Head of caudate nucleus (tissue), 42 donors: ENCODE results near the gene FBXO22.
"Not testable (repeated sequence)": the region's sequence is repeated elsewhere in the genome, so short reads cannot be mapped to it uniquely, and the experiment has no call there.

Experiments
- DNase-seq, 42 donors: peaks; one replicate each; pipeline versions ENCODE4 v3.0.0 to v3.0.0-alpha.2; 2020 to 2021; ENCODE audit warnings: mixed read lengths in 7 of 42
- intact Hi-C: fragments of 100-400 bp; cut with DNase I; formaldehyde crosslinking; loops from one replicate; pipeline ENCODE4 v1.15.0; 2022

The FBXO22 gene

DNA sequence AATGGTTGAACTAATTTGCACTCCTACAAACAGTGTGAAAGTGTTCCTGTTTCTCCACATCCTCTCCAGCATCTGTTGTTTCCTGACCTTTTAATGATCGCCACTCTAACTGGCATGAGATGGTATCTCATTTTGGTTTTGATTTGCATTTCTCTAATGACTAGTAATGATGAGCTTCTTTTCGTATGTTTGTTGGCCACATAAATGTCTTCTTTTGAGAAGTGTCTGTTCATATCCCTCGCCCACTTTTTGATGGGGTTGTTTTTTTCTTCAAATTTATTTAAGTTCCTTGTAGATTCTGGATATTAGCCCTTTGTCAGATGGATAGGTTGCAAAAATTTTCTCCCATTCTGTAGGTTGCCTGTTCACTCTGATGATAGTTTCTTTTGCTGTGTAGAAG lies 6.7 kb downstream of the FBXO22 start:
- intact Hi-C loops, DNase-seq: not testable (repeated sequence)

DNA sequence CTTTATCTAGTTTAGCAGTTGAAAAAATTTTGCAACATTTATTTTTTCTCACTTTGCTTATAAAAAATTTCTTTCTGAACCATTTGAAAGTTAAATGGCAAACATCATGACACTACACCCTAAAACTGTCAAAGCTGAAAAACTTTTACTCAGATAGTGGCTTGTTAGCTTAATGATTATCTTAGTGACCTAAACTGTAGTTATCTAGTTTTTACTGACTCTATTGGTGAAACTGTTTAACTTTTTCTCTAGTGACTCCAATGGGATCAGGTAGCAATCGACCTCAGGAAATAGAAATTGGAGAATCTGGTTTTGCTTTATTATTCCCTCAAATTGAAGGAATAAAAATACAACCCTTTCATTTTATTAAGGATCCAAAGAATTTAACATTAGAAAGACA lies 13.3 kb downstream of the FBXO22 start:
- DNase-seq, result no peak
- intact Hi-C loops, result no loop called here

DNA sequence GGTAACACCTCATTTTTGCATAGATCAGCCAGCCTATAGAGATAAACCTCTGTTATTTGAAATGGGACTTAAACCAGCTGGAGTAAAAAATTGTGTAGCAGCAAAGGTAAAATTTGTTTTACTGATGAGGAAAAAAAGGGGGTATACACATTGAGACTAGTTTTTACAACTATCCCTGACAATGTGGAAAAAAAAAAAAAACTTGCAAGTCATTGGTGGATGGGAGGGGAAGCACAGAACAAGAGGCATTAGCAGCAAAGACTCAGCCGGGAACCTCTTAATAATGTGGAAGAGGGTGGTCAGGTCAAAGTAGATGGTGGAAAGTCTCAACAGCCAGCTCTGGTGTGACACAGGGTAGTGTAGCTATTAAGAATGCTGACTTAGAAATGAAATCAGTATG lies 14.5 kb downstream of the FBXO22 start:
- intact Hi-C loops, result no loop called here
- no peak for DNase-seq

DNA sequence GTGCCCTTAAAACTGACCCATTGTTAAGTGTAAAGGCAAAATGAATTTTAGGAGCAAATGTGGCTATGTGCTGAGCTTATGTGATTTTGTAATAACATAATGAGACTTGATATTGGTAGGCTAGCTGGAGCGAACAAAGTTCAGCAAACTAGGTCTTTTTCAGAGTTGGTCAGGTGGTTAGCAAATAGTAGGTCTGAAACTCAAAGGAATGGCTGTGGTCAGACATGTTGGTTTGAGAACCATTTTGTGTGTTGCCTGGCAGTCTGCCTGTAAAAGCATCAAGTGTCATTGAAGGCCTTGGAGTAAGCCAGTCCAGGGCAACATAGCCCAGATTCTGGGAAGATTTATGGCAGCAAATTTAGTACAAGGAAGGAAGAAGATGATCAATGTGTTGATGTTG lies 16.4 kb downstream of the FBXO22 start:
- intact Hi-C loops, result no loop called here
- no peak for DNase-seq

DNA sequence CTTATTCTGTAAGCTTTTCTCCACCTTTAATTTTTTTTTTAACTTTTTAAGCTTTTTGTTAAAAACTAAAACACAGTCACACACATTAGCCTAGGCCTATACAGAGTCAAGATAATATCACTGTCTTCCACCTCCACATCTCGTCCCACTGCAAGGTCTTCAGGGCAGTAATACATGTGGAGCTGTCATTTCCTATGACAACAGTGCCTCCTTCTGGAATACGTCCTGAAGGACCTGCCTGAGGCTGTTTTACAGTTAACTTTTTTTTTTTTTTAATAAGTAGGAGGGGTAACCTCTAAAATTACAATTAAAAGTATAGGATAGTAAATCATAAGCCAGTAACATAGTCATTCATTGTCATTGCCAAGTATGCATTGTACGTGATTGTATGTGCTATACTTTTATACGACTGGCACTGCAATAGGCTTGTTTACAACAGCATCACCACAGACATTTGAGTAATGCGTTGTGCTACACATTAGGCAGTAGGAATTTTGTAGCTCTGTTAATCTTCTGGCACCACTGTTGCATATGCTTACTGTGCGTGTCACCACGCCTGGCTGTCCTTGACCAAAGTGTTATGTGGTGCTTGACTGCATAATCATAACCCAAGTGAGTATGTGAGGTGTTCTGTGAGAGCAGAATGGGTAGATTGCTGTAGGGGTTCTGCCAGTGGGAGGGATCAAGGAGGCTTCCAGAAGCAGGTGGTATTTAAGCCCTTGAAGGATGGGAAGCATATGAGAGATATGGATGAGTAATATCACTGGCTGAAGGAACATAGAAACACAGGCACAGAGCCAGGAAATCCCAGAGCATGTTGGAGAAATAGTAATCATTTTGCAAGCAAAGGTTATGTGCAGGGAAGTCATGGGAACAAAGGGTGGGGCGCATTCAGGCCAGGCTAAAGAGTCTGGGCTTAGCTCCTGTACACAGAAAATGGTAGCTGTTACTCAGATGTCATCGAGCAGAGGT lies 18.3 kb downstream of the FBXO22 start:
- no peak for DNase-seq
- intact Hi-C loops, result no loop called here

DNA sequence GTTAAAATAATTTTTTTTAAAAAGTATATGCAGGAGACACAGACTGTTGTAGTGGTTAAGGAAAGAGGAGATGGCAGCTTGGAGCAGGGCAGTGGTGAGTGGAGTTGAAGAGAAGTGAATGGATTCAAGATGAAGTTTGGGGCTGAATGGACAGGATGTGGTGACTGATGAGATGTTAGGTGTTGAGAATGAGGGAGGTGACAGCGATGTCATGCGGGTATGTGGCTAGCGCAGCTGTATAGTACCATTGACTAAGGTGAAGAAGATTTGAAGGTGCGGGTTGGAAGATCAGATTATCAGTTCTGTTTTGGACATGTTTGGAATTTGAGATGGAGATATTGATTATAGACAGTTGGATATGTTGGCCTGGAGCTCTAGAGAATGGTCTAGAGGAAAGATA lies 20.1 kb downstream of the FBXO22 start:
- DNase-seq, result no peak
- intact Hi-C loops, result no loop called here

DNA sequence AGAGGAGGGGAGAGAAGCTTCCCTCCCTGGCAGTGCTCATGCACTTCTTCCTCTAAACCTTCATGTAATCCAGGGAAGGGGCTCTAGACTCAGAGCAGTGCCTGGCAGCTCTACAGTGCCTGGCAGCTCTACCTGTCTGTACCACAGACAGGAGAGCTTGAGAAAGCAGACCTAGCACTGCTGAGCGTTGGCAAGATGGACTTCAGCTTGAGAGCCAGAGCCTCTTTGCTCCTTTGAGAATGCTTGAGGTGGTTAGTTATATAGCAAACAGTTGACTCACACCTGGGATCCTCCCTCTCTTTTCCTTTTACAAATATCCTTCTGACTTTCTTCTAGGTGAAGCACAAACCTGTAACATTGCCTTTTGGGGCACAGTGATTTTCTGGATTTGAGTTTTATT lies 20.9 kb downstream of the FBXO22 start:
- intact Hi-C loops, result no loop called here
- DNase-seq, result no peak

DNA sequence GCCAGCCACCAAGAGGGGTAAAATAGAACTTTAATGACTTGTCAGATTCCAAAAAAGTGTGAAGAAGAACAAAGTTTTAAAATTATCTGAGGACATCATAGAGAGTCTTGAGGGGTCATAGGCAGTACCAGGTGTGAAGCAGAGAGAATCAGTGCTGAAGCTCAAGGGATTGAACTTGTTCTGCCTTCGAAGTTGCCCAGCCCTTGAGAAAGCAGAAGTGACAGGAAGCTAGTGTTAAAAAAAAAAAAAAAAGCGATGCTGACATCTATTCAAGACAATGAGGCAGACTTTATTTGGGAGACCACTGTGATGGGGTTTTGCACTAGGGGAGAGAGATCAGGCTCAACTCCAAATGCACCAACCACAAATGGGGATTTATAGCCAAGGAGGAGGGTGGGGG lies 21.8 kb downstream of the FBXO22 start:
- DNase-seq, result no peak
- intact Hi-C loops, result no loop called here

DNA sequence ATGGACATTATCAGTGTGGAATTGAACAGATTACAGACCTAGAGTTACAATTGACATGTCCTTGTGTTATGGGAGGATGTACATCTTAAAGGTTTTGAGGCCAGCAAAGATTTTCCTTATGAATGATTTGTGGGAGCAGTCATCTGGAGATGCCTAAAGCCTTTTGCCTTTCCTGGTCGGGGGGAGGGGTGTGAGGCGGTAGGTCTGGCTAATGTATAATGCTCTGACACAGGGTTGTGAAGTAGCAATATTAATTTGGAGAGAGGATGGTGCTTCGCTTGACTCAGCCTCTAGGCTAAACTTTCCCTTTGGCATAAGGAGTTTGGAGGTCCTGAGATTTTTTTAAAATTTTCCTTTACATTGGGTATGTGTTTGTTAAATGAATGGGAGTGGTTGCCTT lies 23.3 kb downstream of the FBXO22 start:
- intact Hi-C loops, result no loop called here
- no peak for DNase-seq

DNA sequence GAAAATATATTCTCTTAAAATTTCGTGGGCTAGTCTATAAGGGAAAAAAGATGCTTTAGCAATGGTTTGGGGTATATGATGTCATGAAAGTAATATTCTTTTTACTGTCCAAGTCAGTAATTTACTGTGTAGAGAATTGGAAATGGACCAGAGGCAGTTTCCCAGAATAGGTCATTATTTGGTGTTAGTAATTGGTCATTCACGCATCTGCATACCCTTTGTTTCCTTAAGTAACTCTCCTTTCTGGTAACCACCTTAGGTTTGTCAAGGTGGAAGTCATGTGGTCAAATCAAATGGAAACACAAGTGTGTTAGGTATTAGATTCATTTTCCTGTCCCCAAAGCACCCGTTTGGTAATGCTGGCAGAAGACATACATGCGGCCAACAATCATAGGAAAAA lies 23.9 kb downstream of the FBXO22 start:
- no peak for DNase-seq
- intact Hi-C loops, result no loop called here

DNA sequence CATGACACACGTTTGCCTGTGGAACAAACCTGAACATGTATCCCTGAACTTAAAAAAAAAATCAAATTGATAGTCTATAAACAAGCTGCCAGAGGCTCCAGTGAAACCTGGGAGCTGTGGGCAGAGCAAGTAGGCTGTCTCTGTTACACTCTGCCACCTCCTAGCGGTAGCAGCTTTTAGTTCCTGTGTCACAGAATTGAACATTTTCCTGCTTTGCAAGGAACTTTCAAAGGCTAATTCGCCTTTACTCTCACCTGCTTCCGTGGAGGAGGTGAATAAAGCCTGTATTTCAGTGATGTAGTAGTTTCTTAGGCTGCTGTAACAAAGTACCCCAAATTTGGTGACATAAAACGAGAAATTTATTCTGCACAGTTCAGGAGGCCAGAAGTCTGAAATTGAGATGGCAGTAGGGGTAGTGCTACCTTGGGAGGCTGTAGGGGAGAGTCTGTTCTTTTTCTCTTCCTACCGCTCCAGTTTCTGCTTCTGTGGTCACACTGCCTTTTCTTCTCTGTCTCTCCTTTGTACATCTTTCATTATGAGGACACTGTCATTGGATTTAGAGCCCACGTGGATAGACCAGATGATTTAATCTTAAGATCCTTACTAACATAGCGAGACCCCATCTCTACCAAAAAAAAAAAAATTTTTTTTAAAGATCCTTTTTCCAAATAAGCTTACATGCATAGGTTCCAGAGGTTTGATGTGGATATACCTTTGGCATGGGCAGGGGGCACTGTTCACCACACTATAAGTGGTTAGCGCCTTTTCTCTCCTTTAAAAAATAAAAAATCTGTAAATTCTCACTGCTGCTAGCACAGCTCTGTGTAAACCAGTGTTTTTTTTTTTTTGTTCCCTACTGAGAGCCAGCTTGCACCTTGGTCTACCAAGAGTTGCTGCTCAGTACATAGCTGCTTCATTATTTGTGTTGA lies 25.3 kb downstream of the FBXO22 start:
- DNase-seq, result no peak
- intact Hi-C loops, result no loop called here

DNA sequence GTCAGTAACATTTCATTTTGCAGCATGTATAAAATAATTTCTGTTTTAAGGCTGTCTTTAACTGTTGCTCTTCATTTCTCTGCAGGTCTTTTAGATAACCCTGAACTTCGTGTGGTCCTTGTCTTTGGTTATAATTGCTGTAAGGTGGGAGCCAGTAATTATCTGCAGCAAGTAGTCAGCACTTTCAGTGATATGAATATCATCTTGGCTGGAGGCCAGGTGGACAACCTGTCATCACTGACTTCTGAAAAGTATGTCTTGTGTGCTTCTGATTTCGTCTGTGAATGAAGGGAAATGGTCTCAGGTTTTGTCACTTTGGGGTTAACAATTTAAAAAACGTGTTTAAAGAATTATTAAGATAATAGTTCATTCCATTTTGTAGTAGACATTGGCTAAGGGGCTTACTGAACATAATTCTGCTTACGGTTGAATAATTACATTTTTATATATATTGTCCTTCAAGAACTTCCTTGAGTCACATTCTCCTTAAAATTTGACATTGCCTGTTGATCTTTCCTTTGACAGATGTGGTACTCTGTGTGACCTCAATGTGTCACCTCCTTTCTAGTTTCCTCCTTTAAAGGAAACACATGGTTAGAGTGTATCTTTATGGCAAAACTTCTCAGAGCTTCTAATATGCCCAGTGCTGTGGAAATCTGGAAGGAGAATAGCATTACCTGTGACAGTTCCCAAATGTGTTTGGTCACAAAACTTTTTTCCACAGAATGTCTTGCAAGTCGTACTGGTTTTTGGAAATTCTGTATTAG lies 26.3 kb downstream of the FBXO22 start:
- DNase-seq, result no peak
- intact Hi-C loops, result no loop called here

DNA sequence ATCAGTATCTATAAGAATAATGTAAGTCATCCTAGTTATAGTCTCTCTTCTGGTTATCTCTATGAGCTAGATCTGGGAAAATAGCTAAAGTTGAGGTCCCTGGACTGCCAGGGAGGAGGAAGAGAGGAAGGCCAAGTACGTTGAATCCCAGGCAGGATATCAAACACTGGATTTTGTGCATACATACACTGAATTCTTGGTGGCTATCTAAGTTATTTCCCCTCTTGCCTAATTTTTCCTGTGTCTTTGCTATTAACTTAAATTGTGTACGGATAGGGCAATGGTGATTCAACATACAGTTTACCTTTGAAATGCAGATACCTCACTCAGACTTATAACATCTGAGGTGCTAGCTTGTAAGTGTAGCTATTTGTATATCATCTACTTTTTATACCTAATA lies 27.2 kb downstream of the FBXO22 start:
- no peak for DNase-seq
- intact Hi-C loops, result no loop called here

DNA sequence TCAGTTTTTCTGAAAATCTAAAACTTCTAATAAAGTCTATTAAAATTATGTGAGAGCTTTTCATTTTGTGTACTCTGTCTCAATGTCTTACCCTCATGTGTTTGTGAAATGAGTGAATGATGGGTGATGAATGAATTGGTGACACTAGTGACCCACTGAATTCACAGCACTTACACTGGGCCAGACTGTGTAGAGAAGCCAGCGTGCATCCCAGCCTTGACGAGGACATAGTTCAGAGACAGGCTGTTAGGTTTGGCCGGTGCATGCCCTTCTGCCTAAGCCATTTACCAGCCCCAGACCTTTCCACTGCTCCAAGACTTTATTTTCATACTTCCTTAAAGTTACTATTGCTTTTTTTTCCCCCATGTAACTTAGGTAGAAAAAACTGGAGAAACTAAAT lies 38.8 kb downstream of the FBXO22 start:
- intact Hi-C loops, result no loop called here
- no peak for DNase-seq

DNA sequence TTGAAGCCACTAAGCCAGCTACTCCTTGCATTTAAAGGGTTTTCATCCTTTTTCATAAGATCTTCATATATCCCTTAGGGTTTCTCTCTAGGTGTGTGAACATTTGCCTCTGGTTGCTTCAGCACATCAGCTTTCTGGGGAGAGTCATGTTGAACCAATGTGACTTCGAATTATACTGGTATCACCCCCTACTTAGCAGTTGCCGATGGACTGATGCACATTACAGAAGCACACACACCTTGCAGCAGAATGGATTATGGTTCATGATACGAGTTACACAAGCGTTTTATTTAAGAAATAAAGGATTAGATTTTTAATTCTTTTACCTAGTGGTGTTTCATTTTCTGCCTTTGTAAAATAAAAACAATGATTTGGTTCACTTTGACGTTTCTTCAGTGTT lies 39.6 kb downstream of the FBXO22 start:
- intact Hi-C loops, result no loop called here
- DNase-seq, result no peak

DNA sequence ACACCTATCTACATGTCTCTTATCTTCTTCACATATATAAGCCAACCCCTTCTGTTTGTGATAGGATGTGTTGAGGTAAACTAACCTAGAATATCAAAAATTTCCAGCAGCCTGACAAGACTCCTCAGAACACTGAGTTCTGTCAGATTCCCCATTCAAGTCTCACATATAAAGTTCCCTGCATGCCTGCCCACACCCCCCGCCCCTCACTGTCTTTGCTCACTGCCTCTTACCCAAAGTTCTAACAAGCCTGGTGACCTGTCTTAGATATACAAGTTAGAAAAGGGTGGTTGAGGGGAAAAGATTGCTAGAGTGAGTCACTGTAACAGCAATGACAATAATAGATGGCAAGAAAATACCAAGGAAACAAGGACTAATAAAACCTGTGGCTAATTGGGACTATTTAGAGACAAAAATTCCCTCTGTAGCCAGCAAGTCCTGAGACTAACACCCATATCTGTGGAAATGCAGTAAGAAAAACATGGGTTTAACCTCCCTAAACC lies 40.1 kb downstream of the FBXO22 start:
- DNase-seq, result no peak
- intact Hi-C loops, result no loop called here

DNA sequence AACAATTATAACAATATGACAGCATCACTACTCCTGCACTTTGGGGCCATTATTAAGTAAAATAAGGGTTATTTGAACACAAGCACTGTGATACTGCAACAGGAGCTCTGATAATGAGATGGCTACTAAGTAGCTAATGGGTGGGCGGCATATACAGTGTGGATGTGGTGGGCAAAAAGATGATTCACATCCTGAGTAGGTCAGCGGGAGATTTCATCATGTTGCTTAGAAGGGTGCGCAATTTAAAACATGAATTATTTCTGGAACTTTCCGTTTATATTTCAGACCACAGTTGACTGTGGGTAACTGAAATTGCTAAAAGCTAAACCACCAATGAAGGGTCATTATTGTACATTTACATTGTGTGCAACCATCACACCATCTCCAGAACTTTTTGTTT lies 42.3 kb downstream of the FBXO22 start:
- no peak for DNase-seq
- intact Hi-C loops, result no loop called here

DNA sequence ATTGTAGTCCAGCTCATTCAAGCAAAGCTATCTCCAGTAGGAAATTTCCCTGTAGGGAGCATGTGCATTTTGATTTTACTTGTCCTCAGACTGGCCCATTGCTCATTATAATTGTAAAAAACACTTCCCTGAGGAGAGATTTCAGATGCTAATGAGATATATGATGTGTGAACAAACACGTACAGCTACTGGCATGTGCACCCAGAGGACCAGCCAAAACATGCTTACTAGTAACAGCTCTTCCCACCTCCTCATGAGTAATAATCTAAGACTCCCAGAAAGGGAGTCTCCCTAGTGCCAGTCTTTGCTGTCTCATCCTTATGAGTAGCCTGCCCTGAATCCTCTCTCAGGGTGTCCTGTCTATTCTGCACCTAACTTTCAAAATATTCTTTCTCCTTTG lies 43.4 kb downstream of the FBXO22 start:
- no peak for DNase-seq
- intact Hi-C loops, result no loop called here

DNA sequence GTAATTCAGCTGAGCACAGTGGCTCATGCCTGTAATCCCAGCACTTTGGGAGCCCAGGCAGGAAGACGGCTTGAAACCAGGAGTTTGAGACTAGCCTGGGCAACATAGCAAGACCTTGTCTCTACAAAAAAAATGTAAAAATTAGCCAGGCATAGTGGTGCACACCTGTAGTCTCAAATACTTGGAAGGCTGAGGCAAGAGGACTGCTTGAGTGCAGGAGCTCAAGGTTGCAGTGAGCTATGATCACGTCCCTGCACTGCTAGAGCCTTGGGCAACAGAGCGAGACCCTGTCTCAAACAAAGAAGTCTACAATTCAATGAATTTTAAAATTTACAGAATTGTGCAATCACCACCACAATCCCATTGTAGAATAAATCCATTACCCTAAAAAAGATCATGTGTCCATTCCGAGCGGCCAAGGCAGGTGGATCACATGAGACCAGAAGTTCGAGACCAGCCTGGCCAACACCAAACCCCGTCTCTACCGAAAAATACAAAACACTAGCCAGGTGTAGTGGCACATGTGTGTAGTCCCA lies 45.2 kb downstream of the FBXO22 start:
- intact Hi-C loops, result no loop called here
- DNase-seq, result no peak
